ENCODE results near the gene ZFAND2B.

DNA sequence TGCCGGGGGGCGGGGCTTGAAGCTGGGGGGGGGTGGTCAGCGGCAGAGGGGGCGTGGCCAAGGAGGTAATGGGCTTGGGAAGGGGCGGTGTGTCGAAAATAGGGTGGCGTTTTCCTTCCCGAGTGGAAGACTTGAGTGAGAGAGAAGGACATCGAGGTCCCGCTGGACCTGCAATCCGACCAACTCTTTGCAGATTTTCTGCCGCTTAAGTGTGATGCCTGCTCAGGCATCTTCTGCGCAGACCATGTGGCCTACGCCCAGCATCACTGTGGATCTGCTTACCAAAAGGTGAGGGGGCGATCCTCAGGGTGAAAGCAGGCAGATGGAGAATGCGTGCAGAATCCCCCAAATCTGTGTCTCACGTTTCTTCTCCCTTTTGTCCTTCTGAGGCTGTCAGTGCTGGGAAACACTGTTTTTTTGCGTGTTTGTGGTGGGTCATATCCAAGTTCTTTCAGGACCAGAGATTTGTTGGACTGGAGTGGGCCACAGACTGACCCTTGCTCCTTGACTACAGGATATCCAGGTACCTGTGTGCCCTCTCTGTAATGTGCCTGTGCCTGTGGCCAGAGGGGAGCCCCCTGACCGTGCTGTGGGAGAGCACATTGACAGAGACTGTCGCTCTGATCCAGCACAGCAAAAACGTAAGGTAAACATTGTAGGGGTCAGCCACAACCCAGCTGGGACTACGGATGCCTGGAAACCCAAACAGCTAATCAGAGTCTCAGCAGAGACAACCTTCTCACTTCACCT, 727 bp downstream of the ZFAND2B start:
- TF ChIP-seq, protein P1, sequence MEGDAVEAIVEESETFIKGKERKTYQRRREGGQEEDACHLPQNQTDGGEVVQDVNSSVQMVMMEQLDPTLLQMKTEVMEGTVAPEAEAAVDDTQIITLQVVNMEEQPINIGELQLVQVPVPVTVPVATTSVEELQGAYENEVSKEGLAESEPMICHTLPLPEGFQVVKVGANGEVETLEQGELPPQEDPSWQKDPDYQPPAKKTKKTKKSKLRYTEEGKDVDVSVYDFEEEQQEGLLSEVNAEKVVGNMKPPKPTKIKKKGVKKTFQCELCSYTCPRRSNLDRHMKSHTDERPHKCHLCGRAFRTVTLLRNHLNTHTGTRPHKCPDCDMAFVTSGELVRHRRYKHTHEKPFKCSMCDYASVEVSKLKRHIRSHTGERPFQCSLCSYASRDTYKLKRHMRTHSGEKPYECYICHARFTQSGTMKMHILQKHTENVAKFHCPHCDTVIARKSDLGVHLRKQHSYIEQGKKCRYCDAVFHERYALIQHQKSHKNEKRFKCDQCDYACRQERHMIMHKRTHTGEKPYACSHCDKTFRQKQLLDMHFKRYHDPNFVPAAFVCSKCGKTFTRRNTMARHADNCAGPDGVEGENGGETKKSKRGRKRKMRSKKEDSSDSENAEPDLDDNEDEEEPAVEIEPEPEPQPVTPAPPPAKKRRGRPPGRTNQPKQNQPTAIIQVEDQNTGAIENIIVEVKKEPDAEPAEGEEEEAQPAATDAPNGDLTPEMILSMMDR (IDR thresholded peaks at IDR 0.05; ENCODE audit: insufficient read depth, low read length, poor library complexity, severe bottlenecking) = no peak
- no peak for TF ChIP-seq EZH2phosphoT487 (conservative IDR thresholded peaks at IDR 0.05; ENCODE audit: low read length)

Data from SU-DHL-6 (cell line).